ENCODE results near the gene SLC11A1.

DNA sequence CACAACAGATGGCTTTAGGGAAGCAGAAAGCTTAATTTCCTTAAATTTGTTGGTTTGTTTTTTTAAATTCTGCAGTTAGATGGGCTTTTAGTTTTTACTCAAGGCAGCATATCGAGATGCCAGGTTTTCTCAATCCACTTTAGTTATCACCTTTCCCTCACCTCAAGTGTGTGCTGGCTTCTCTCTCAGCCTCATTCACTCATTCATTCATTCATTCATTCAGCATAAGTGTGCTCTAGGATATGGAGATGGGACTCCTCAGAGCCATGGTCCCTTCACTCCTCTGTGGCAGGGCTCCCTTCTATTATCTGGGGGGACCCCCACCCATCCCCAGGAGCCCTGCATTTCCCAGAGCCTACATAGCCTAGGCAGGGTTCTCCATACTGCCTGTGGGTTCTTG, 55.9 kb downstream of the SLC11A1 start:
- TF ChIP-seq, protein P1, sequence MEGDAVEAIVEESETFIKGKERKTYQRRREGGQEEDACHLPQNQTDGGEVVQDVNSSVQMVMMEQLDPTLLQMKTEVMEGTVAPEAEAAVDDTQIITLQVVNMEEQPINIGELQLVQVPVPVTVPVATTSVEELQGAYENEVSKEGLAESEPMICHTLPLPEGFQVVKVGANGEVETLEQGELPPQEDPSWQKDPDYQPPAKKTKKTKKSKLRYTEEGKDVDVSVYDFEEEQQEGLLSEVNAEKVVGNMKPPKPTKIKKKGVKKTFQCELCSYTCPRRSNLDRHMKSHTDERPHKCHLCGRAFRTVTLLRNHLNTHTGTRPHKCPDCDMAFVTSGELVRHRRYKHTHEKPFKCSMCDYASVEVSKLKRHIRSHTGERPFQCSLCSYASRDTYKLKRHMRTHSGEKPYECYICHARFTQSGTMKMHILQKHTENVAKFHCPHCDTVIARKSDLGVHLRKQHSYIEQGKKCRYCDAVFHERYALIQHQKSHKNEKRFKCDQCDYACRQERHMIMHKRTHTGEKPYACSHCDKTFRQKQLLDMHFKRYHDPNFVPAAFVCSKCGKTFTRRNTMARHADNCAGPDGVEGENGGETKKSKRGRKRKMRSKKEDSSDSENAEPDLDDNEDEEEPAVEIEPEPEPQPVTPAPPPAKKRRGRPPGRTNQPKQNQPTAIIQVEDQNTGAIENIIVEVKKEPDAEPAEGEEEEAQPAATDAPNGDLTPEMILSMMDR (conservative IDR thresholded peaks at IDR 0.05; ENCODE audit: low read length): no peak
- TF ChIP-seq EZH2phosphoT487 (IDR thresholded peaks at IDR 0.05; ENCODE audit: borderline replicate concordance, low read depth, low read length): no peak
